Eye (tissue), 1 donor: Measurements from ENCODE around the gene RNF41.
"Not testable (repeated sequence)": the region's sequence is repeated elsewhere in the genome, so short reads cannot be mapped to it uniquely, and the experiment has no call there.

Experiments used
- DNase-seq: peaks from one replicate; pipeline ENCODE4 v3.0.0-alpha.2; 2015

Gene RNF41

GRCh38 chr12:56206452-56207166 lies 15.1 kb downstream of the RNF41 start:
- DNase-seq = peak; percentile 72

GRCh38 chr12:56205445-56205844 lies 16.3 kb downstream of the RNF41 start:
- no peak for DNase-seq

- DNase-seq = no peak
Measured at GRCh38 chr12:56204275-56204674, 17.4 kb downstream of the RNF41 start.

- no peak for DNase-seq
Measured at GRCh38 chr12:56202838-56203237, 18.9 kb downstream of the RNF41 start.

- no peak for DNase-seq
Measured at GRCh38 chr12:56202366-56202765, 19.4 kb downstream of the RNF41 start.

GRCh38 chr12:56198836-56199235 lies 22.9 kb downstream of the RNF41 start:
- no peak for DNase-seq

- no peak for DNase-seq
Measured at GRCh38 chr12:56197921-56198635, 23.6 kb downstream of the RNF41 start.

- not testable (repeated sequence) for DNase-seq
Measured at GRCh38 chr12:56196818-56197550, 24.7 kb downstream of the RNF41 start.

GRCh38 chr12:56193025-56193578 lies 28.6 kb downstream of the RNF41 start:
- DNase-seq = peak; percentile 94

- no peak for DNase-seq
Measured at GRCh38 chr12:56192582-56192981, 29.1 kb downstream of the RNF41 start.

GRCh38 chr12:56190695-56191155 lies 31.0 kb downstream of the RNF41 start:
- no peak for DNase-seq

GRCh38 chr12:56189918-56190694 lies 31.6 kb downstream of the RNF41 start:
- DNase-seq = peak; percentile 98

- DNase-seq = peak; percentile 96
Measured at GRCh38 chr12:56189099-56189917, 32.4 kb downstream of the RNF41 start, which contains the start of gene SMARCC2. SMARCC2 (minus strand) TSS chr12:56189483; CDS start chr12:56189461, 22 bp downstream.

GRCh38 chr12:56188778-56189098 lies 33.0 kb downstream of the RNF41 start:
- no peak for DNase-seq

- peak; percentile 28 for DNase-seq
Measured at GRCh38 chr12:56188131-56188777, 33.5 kb downstream of the RNF41 start.

- no peak for DNase-seq
Measured at GRCh38 chr12:56186957-56187356, 34.8 kb downstream of the RNF41 start.

- no peak for DNase-seq
Measured at GRCh38 chr12:56178347-56178746, 43.4 kb downstream of the RNF41 start.

- DNase-seq = no peak
Measured at GRCh38 chr12:56172839-56173238, 48.9 kb downstream of the RNF41 start.

GRCh38 chr12:56169229-56169759 lies 52.4 kb downstream of the RNF41 start:
- no peak for DNase-seq

GRCh38 chr12:56165369-56165768 lies 56.4 kb downstream of the RNF41 start:
- DNase-seq = no peak

GRCh38 chr12:56164345-56164729 lies 57.4 kb downstream of the RNF41 start:
- no peak for DNase-seq
